HG03342 (cell line): Measurements from ENCODE around the gene CRYBA1.
"Not testable (repeated sequence)": the region's sequence is repeated elsewhere in the genome, so short reads cannot be mapped to it uniquely, and the experiment has no call there.

Experiments
- ATAC-seq: cut with Tn5 transposase; IDR thresholded peaks from one replicate; pipeline ENCODE4 v1.9.1; 2021; ENCODE audit warnings: mild to moderate bottlenecking, moderate library complexity; ENCODE audit not compliant: unreplicated experiment

Gene CRYBA1, protein sequence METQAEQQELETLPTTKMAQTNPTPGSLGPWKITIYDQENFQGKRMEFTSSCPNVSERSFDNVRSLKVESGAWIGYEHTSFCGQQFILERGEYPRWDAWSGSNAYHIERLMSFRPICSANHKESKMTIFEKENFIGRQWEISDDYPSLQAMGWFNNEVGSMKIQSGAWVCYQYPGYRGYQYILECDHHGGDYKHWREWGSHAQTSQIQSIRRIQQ

GRCh38 chr17:29246628-29247027 is at the start of gene CRYBA1:
CRYBA1 (plus strand) TSS chr17:29246859; CDS start chr17:29246864, 5 bp downstream.
- ATAC-seq: no peak

- ATAC-seq: no peak
These were observed 49.0 kb upstream of the CRYBA1 start for GRCh38 chr17:29197516-29198272.

DNA sequence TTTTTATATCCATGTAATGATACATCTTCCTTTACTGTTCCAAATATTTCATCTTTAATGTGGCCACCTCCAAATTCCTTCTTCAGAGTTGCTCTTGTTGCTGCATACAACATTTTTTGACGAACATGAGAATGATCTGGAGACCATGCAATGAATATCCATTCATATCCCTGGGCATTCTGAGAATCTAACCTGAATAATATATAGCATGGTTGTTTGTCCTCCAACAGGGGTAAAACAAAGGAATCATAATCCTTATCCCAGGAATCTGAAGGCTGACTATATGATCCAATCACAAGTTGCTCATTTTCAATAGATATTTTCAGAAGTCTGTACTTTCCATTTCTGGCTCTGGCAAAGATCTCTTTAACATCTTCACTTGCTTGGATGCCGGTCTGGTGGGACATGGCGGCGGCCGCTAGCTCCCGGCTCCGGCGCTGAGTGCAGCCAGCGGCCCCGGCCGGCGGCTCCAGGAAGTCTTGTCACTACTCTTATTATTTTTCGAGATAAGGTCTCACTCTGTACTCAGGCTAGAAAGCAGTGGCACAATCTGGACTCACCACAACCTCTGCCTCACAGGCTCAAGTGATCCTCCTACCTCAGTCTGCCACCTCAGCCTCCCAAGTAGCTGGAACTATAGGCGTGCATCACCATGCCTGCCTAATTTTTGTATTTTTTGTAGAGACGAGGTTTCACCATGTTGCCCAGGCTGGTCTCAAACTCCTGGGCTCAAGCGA is 42.4 kb upstream of the CRYBA1 start:
- not testable (repeated sequence) for ATAC-seq

DNA sequence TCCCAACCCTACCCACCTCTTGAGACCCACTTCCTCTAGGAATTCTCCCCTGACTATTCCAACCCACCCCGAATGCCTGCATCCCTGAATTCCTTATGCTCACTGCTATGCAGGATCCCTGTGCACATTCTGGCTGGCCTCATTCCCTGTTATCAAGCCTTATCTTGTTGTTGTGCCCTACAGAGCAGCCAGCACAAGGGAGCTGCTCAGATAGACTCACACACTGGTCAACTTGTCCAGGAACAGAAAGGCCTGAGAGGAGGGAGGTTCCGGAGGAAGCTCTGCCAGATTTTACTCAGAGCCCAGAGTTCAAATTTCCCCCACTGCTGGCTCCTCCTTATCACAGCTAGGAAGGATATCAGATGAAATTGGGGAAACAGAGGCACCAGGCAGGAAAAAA is 41.6 kb upstream of the CRYBA1 start:
- ATAC-seq: no peak

DNA sequence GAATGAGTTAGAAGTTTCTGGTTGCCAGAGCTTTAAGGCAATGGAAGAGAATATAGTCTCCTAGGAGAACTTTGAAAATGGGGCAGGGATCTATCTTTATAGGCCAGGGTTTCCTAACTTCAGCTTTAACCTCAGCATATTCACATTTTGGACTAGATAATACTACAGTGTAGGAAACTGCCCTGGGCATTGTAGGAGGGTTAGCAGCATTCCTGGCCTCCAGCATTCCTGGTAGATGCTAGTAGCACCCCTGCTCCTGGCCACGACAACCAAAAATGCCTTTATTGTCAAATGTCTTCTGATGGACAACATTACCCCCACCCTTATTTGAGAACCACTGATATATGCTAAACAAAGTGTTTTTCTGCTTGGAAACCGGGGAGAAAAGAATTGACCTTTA is 38.7 kb upstream of the CRYBA1 start:
- no peak for ATAC-seq

DNA sequence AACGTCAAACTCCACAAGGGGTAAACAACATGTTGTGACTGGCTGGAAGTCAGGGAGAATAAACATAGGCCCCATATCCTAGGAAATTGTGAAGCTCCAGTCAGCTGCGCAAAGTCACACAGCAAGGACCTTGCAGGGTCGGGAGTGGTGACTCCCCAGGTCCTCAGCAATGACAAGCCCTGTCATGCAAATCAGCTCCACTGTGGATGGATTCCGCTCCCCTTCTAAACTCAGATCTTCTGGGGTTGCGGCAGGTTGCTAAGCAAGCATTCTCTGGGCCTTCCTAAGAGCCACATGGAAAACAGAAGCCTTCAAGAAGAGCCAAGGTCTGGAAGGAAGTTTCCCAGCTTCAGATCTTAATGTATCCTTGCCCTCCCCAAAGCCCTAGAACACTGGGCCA is 37.6 kb upstream of the CRYBA1 start:
- no peak for ATAC-seq

GRCh38 chr17:29210879-29211278 is 35.8 kb upstream of the CRYBA1 start:
- ATAC-seq: no peak

DNA sequence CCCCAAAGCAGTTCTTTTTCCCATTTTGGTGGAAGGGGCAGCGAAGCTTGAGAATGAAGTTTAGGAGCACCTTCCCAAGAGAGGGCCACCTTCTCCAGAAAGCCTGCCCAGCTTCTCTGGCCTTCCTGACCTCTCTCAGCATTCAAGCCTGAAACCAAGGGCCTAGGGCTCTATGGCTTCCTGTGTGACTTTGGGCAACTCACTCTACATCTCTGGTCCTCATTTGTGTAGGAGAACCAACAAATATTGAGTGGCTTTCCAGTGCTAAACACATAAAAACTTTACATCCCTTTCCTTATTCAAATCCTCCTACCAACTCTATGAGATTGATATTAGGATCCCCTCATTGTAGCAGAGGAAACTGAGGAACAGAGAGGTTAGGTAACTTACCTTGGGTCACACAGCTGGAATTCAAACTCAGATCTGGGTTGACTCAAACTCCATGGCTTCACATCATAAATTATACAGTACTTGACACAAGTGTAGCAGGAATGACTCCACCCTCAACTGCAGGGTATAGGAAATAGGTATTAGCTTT is 34.5 kb upstream of the CRYBA1 start:
- no peak for ATAC-seq

- ATAC-seq: no peak
These were observed 34.0 kb upstream of the CRYBA1 start for GRCh38 chr17:29212681-29213121.

GRCh38 chr17:29214215-29215146 is 32.2 kb upstream of the CRYBA1 start:
- no peak for ATAC-seq

GRCh38 chr17:29215174-29215573 is 31.5 kb upstream of the CRYBA1 start:
- ATAC-seq: no peak

GRCh38 chr17:29215717-29216116 is 30.9 kb upstream of the CRYBA1 start:
- ATAC-seq: no peak

DNA sequence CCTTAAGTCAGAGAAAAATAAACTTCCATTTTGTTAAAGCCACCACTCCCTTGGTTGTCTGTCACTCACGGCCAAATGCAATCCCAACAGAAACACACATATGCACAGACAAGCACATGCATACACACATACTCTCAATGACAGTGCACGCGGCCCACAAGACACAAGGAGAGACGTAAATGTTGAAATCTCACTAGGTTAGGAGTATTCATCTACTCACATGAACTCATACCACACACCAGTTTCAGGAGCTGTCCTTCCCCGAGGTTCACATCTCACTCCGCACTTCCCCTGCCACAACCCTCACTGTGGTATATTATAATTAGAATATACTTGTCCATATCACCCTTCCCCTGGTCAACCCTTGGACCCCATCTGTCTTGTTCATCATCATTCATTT is 30.5 kb upstream of the CRYBA1 start:
- no peak for ATAC-seq

GRCh38 chr17:29216856-29217255 is 29.8 kb upstream of the CRYBA1 start:
- no peak for ATAC-seq

GRCh38 chr17:29219378-29220047 is 27.1 kb upstream of the CRYBA1 start:
- ATAC-seq: no peak

GRCh38 chr17:29221338-29221737 is 25.3 kb upstream of the CRYBA1 start:
- not testable (repeated sequence) for ATAC-seq

- ATAC-seq: no peak
These were observed 21.3 kb upstream of the CRYBA1 start for GRCh38 chr17:29225396-29225795.

DNA sequence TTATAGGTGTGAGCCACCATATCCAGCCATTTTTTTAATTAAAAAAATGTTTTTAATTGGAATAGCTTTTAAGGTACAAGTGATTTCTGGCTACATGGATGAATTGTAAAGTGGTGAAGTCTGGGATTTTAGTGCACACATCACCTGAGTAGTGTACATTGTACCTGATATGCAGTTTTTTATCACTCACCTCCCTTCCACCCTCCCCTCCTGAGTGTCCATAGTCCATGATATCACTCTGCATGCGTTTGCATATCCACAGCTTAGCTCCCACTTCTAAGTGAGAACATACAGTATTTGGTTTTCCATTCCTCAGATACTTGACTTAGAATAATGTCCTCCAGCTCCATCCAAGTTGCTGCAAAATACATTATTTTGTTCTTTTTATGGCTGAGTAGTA is 13.4 kb upstream of the CRYBA1 start:
- no peak for ATAC-seq

GRCh38 chr17:29234972-29235371 is 11.7 kb upstream of the CRYBA1 start:
- not testable (repeated sequence) for ATAC-seq

DNA sequence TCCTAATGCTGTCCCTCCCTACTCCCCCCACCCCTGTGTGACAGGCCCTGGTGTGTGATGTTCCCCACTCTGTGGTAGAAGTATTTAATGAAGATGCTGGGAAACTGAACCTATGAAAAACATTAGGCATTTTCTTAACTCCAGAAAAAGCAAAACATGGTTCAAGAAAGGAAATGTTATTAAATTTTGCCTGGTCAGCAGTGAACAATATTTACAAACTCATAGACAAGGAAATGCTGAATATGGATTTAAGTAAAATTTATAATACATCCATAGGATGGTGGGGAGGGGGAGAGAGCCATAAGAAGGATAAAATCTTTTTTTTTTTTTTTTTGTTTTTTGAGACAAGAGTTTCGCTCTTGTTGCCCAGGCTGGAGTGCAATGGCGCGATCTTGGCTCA is 10.8 kb upstream of the CRYBA1 start:
- no peak for ATAC-seq
